T-helper 2 cell (primary cell): ENCODE results near the gene UBE2D3.
A peak's percentile ranks its signal among the peaks of the same experiment; 100 is the strongest.

Experiments
- DNase-seq, 5 experiments: peaks; one replicate each; pipeline versions ENCODE4 v3.0.0 to v3.0.0-alpha.2; 2012 to 2022
- total RNA-seq, 2 donors: gene quantifications; one replicate each; lab custom pipeline; 2026; lab: John Stamatoyannopoulos, UW

Gene UBE2D3
- total RNA-seq = 683 to 771 reads per million in 2 donors

DNA sequence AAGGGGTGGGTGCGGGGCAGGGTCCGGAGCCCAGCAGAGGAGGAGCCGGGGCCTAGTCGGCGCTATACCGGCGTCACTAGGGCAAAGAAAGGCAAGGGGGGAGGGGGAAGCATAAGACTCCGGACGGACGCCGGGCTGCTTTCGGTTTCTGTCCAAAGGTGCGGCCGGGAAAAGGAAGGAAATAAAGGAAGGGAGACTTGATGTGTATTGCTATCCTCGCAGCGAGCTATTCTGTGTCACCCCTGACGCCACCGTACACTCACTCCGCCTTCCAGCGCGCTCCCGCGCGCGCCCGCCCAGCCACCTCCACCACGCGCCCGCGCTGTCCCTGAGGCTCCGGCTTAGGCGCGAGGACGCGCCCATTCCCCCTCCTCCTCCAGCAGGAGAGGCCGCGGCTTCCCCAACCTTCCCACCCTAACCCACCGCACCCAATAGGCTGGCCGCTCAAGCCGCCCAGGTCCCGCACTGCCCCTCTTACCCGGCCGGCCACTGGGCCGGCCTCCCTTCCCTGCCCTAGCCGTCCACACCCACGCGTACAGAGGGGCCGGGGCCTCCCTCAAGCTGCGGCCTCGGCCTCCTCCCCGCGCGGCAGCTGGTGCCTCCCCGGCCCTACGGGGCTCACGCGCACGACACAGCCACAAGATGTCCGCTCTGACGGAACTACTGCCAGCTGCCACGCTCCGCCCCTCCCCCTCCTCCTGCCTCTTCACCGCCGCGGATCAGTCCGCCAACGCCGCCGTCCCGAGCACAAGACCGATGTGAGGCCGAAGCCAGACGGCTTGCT, at the start of gene UBE2D3:
TSS of gene UBE2D3 (minus strand) at position 662 of the 784 bp plus-strand sequence. CDS start 1,043 bp downstream, outside the sequence.
- DNase-seq = peak; percentile 89 to 99 (median 92)

- peak in 1 of 5 experiments; percentile 42 for DNase-seq
These were observed 44.4 kb upstream of the UBE2D3 start for GRCh38 chr4:102871772-102872171.

- peak in 1 of 5 experiments; percentile 39 for DNase-seq
These were observed 42.3 kb upstream of the UBE2D3 start for GRCh38 chr4:102869569-102870197.

GRCh38 chr4:102868781-102869568, 41.6 kb upstream of the UBE2D3 start, which contains the start of gene CISD2:
CISD2 (plus strand) TSS chr4:102868992; CDS start chr4:102869085, 93 bp downstream.
- DNase-seq = peak; percentile 81 to 98 (median 87)

DNA sequence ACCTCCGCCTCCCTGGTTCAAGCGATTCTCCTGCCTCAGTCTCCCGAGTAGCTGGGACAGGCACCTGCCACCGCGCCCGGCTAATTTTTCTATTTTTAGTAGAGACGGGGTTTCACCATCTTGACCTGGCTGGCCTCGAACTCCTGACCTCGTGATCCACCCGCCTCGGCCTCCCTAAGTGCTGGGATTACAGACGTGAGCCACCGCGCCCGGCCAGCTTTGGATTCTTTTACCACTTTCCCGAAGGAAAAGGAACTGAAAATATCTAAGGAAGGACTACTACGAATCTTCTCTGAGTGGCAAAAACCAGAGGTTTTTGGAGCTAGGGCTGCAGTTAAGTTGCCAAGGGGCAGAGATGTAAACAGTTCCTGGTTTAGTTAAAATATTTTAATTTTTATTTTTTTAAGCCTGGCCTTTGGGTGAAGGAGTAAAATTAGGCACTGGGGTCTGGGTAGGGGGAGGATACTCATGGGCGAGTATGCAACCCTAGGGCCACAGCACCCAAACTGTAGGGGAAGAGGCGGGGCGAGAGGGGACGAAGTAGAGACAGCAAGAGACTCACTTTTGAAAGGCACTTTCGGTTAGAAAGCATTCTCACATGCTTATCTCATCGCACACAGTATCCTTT, 40.9 kb upstream of the UBE2D3 start:
- peak in 1 of 5 experiments; percentile 2 for DNase-seq

DNA sequence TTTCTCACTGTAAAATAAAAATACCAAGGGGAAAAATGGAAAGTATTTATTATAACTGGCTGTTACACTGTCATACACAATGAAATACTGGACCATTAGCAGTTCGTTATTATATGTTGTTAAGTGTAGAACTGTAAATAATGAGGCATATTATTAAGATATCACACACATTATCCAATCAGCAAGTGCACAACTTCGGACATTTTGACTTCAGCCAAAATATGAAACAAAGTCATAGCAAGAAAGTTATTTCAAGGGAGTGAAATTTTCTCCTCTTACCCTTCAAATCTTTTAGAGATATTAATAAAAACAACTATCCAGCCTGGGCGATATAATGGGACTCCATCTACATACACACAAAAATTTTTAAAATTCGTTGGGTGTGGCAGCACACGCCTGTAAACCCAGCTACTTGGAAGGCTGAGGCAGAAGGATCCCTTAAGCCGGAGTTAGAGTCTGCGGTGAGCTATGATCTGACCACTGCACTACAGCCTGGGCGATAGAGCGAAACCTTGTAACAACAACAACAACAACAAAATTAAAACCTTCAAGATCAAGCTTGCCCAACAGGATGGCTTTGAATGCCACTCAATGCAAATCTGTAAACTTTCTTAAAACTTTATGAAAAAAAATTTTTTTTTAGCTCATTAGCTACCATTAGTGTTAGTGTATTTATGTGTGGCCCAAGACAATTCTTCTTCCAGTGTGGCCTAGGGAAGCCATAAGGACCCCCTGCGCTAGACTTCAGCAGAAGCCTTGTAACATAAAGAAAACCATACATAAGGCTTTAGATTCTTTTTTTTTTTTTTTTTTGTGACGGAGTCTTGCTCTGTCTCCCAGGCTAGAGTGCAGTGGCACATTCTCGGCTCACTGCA, 40.2 kb upstream of the UBE2D3 start:
- peak in 1 of 5 experiments; percentile 18 for DNase-seq

GRCh38 chr4:102865327-102865726, 38.0 kb upstream of the UBE2D3 start:
- peak in 1 of 5 experiments; percentile 46 for DNase-seq

- no peak for DNase-seq
These were observed 35.4 kb upstream of the UBE2D3 start for GRCh38 chr4:102862747-102863146.

- no peak for DNase-seq
These were observed 34.7 kb upstream of the UBE2D3 start for GRCh38 chr4:102862016-102862415.

DNA sequence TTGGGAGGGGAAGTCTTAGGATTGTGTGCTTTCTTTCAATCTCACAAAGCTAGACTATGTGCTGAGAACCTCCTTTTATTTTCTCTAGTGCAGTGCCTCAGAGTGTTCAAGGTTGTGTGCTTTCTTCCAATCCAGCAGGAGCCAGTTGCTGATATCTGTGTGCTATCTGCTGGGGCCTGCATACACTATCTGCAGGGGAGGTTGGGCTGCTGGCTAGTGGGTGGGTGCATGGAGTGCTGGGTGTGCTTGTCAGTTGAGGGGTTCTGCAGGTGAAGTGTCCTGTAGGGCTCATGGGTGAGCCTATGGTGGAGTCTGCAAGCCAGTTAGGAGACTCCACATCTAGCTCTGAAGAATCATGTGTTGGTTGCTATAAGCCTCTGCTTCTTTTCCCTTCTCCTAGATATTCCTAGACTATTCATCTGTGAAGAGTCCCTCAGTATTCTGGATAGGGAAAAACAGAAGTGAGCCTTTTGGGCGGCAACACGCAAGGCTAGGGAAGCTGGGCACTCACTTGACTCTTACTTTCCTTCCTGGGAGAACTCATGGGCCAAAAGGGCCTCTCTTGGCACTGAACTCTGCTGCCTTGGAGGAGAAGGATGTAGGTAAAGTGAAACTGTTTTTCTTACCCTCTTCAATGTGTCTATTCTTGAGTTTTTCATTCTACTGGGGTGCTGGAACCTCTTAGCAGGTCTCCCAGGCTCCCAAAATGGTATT, 33.4 kb upstream of the UBE2D3 start:
- DNase-seq = no peak

GRCh38 chr4:102858828-102859464, 31.6 kb upstream of the UBE2D3 start:
- DNase-seq = no peak

DNA sequence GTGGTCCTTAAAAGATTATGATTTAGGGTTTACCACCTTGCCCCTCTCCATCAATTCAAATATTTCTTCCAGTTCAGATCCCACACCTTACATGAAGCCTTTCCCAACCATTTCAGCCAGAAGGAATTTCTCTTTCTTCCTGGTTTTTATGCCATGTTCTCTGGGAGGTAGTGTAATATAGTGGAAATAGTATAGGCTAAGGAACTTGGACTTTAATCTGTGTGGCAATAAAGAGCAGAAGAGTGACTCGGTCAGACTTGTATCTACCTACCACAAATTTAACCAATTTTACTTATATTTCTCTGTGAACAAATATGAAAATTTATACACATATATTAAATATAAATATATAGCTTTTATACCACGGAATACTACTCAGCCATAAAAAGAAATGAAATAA, 23.0 kb upstream of the UBE2D3 start:
- DNase-seq = no peak

- DNase-seq = no peak
These were observed 22.3 kb upstream of the UBE2D3 start for GRCh38 chr4:102849579-102850104.

- DNase-seq = no peak
These were observed 20.3 kb upstream of the UBE2D3 start for GRCh38 chr4:102847687-102848086.

- DNase-seq = no peak
These were observed 16.6 kb upstream of the UBE2D3 start for GRCh38 chr4:102843938-102844337.

DNA sequence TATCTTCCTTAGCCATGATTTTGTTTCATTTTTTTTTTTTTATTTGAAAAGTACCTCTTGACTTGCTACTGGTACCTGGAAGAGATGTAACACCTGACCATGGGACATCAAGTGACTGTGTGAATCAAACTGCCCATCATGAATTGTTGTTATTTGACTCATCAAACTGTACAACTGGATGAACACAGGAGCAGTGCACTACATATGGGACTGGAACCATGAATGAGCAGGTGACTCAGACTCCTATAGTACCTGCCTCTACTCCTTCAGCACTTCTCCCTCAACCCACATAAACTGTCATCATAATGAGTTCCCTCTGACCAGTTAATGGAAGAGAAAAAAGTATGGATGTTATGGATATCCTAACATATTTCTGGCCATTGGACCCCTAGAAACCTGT, 15.9 kb upstream of the UBE2D3 start:
- no peak for DNase-seq

- peak in 1 of 5 experiments; percentile 26 for DNase-seq
These were observed 15.0 kb upstream of the UBE2D3 start for GRCh38 chr4:102842367-102842766.

GRCh38 chr4:102836596-102836995, 9.2 kb upstream of the UBE2D3 start:
- no peak for DNase-seq

DNA sequence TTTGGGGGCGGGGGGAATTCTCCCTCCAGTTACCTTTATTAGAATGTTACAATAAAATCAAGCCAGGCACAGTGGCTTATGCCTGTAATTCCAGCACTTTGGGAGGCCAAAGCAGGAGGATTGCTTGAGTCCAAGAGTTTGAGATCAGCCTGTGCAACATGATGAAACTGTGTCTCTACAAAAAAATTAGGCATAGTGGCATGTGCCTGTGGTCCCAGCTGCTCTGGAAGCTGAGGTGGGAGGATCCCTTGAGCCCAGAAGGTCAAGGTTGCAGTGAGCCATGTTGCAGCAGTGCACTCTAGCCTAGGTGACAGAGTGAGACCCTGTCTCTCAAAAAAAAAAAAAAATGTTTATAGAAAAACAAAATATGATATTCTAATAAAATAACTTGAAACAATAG, 5.3 kb upstream of the UBE2D3 start:
- DNase-seq = no peak

DNA sequence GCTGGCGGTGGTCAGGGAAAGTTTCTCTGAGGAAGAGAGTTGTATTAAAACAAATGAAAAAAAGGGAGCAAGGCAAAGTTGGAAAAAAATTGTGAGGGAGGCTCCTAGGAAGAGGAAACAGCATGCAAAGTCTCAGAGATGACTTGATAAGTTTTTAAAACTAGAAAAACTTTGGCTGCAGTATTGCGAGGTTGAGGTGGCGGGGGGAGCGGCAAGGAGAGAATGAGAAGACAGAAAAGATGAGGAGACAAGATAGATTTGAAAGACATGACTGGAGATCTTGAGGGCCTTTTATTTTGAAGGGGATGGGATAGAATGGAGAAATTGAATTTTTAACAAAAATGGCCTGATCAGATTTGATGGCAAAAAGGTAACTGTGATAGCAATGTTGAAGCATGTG, 4.8 kb upstream of the UBE2D3 start:
- no peak for DNase-seq
